ENCODE measurements around the gene PARD3. TPM values are rescaled to one million over a fixed set of nuclear protein-coding genes. Genes with fewer than 3 reads are reported as not detected.

PARD3 gene
- total RNA-seq, 2 experiments from 2014 or later, result 2.2 to 2.8 TPM

GRCh38 chr10:34250722-34251121, 564.4 kb downstream of the PARD3 start:
- Mint-ChIP-seq H3K4me3 (no peak overlapping the region), H3K36me3 (ENCODE audit: low read depth) (no peaks in the 10 kb centered on the region), H3K27ac (no peak overlapping the region), H3K9me3 (ENCODE audit: low read depth) (no peaks in the 10 kb centered on the region), H3K27me3 (no peaks in the 10 kb centered on the region), H3K4me1 (no peaks in the 10 kb centered on the region)
- POLR2A ChIA-PET, result no interaction called here
- no peak for DNase-seq
- no peak for ATAC-seq
- CTCF ChIA-PET, result interaction anchor here (0.7 kb wide), 2 partner anchors 22 to 267 kb away, joined by 3 read pairs; no protein-coding TSS in a partner anchor
- intact Hi-C loops (cut with DNase I, micrococcal nuclease), result no loop called here

- ChIA-PET CTCF (no interaction called here), POLR2A (no interaction called here)
- no peaks in the 10 kb centered on the region for H3K36me3 Mint-ChIP-seq (ENCODE audit: low read depth)
- no peaks in the 10 kb centered on the region for H3K27me3 Mint-ChIP-seq
- DNase-seq, result no peak
- no peak for ATAC-seq
- H3K9me3 Mint-ChIP-seq (ENCODE audit: low read depth), result no peaks in the 10 kb centered on the region
- intact Hi-C loops (cut with DNase I, micrococcal nuclease), result no loop called here
- no peaks in the 10 kb centered on the region for H3K4me1 Mint-ChIP-seq
- H3K27ac Mint-ChIP-seq, result no peak overlapping the region
- no peak overlapping the region for H3K4me3 Mint-ChIP-seq
These were observed 565.5 kb downstream of the PARD3 start for GRCh38 chr10:34249634-34250033.

GRCh38 chr10:34247560-34247959, 567.5 kb downstream of the PARD3 start:
- no peak for ATAC-seq
- Mint-ChIP-seq H3K4me3 (no peak overlapping the region), H3K9me3 (ENCODE audit: low read depth) (no peaks in the 10 kb centered on the region), H3K27me3 (no peaks in the 10 kb centered on the region), H3K4me1 (no peaks in the 10 kb centered on the region), H3K27ac (no peak overlapping the region), H3K36me3 (ENCODE audit: low read depth) (no peaks in the 10 kb centered on the region)
- ChIA-PET CTCF (interaction anchor here (0.5 kb wide), 1 partner anchor 103 kb away, joined by 3 read pairs; no protein-coding TSS in a partner anchor), POLR2A (no interaction called here)
- intact Hi-C loops (cut with DNase I, micrococcal nuclease), result no loop called here
- DNase-seq, result no peak

GRCh38 chr10:34244756-34245484, 570.2 kb downstream of the PARD3 start:
- H3K4me3 Mint-ChIP-seq, result no peak overlapping the region
- no peaks in the 10 kb centered on the region for H3K27me3 Mint-ChIP-seq
- DNase-seq, result no peak
- H3K36me3 Mint-ChIP-seq (ENCODE audit: low read depth), result no peaks in the 10 kb centered on the region
- H3K27ac Mint-ChIP-seq, result no peak overlapping the region
- POLR2A ChIA-PET, result no interaction called here
- H3K4me1 Mint-ChIP-seq, result no peaks in the 10 kb centered on the region
- no peaks in the 10 kb centered on the region for H3K9me3 Mint-ChIP-seq (ENCODE audit: low read depth)
- intact Hi-C loops (cut with DNase I, micrococcal nuclease), result no loop called here
- ATAC-seq, result no peak
- CTCF ChIA-PET, result no interaction called here

GRCh38 chr10:34241226-34242000, 573.7 kb downstream of the PARD3 start:
- POLR2A ChIA-PET, result no interaction called here
- H3K36me3 Mint-ChIP-seq (ENCODE audit: low read depth), result no peaks in the 10 kb centered on the region
- CTCF ChIA-PET, result no interaction called here
- H3K4me1 Mint-ChIP-seq, result no peaks in the 10 kb centered on the region
- H3K4me3 Mint-ChIP-seq, result no peak overlapping the region
- no peaks in the 10 kb centered on the region for H3K27me3 Mint-ChIP-seq
- H3K9me3 Mint-ChIP-seq (ENCODE audit: low read depth), result no peaks in the 10 kb centered on the region
- ATAC-seq, result no peak
- DNase-seq, result no peak
- H3K27ac Mint-ChIP-seq, result no peak overlapping the region
- intact Hi-C loops (cut with DNase I, micrococcal nuclease), result no loop called here

GRCh38 chr10:34240039-34240438, 575.1 kb downstream of the PARD3 start:
- Mint-ChIP-seq H3K27me3 (no peaks in the 10 kb centered on the region), H3K4me1 (no peaks in the 10 kb centered on the region), H3K36me3 (ENCODE audit: low read depth) (no peaks in the 10 kb centered on the region), H3K27ac (no peak overlapping the region), H3K4me3 (no peak overlapping the region), H3K9me3 (ENCODE audit: low read depth) (no peaks in the 10 kb centered on the region)
- ATAC-seq (no peak), DNase-seq (no peak)
- POLR2A ChIA-PET, result no interaction called here
- CTCF ChIA-PET, result no interaction called here
- intact Hi-C loops (cut with DNase I, micrococcal nuclease), result no loop called here

- H3K4me1 Mint-ChIP-seq, result no peaks in the 10 kb centered on the region
- DNase-seq (no peak), ATAC-seq (no peak)
- no peak overlapping the region for H3K27ac Mint-ChIP-seq
- CTCF ChIA-PET, result interaction anchor here (0.5 kb wide), 1 partner anchor 178 kb away, joined by 4 read pairs; no protein-coding TSS in a partner anchor
- POLR2A ChIA-PET, result interaction anchor here (0.8 kb wide), 1 partner anchor 18 kb away, joined by 4 read pairs; no protein-coding TSS in a partner anchor
- H3K27me3 Mint-ChIP-seq, result peaks cover 2% of the 10 kb centered on the region
- no peaks in the 10 kb centered on the region for H3K9me3 Mint-ChIP-seq (ENCODE audit: low read depth)
- no peaks in the 10 kb centered on the region for H3K36me3 Mint-ChIP-seq (ENCODE audit: low read depth)
- no peak overlapping the region for H3K4me3 Mint-ChIP-seq
- intact Hi-C loops (cut with DNase I, micrococcal nuclease), result no loop called here
These were observed 577.1 kb downstream of the PARD3 start for GRCh38 chr10:34237898-34238455.

GRCh38 chr10:34236931-34237330, 578.2 kb downstream of the PARD3 start:
- CTCF ChIA-PET, result interaction anchor here (1.0 kb wide), 1 partner anchor 400 kb away, joined by 3 read pairs; no protein-coding TSS in a partner anchor

DNA sequence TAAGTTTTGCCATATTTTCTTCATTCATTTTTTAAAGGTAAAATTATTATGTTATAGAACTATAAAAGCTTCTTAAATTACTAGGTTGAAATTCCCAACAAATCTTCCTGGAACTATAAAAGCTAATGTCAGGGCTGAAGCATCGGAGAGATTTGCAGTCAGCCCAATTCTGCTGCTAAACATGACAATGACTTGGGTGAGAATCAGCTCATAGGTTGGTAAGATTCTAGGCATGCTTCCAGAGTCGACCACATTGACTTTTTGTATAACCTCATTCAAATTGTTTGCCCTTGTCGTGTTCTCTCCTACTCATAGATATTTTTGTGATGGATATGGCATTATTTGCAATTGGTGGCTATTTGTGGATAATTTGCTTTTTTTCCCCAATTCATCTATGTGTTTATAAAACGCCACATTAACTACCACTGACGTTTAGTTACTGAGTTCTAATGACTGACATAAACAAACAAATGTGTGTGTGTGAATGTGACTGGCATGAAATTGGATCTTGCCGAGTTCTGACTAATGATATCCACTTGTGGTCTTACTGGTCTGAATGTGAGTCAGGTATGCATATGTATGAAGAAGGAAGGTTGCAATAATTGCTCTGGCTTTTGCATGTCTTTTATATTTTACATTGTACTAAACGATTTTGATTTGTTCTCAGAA, 579.8 kb downstream of the PARD3 start:
- Mint-ChIP-seq H3K36me3 (ENCODE audit: low read depth) (no peaks in the 10 kb centered on the region), H3K4me3 (no peak overlapping the region), H3K9me3 (ENCODE audit: low read depth) (no peaks in the 10 kb centered on the region), H3K27me3 (peaks cover 2% of the 10 kb centered on the region), H3K27ac (no peak overlapping the region), H3K4me1 (no peaks in the 10 kb centered on the region)
- ChIA-PET CTCF (no interaction called here), POLR2A (no interaction called here)
- no peak for ATAC-seq
- intact Hi-C loops (cut with DNase I, micrococcal nuclease), result no loop called here
- DNase-seq, result no peak

More at GRCh38 chr10:34236931-34237330, 578.2 kb downstream of the PARD3 start:
- no peaks in the 10 kb centered on the region for H3K9me3 Mint-ChIP-seq (ENCODE audit: low read depth)
- no peaks in the 10 kb centered on the region for H3K36me3 Mint-ChIP-seq (ENCODE audit: low read depth)
- H3K4me1 Mint-ChIP-seq, result no peaks in the 10 kb centered on the region
- H3K4me3 Mint-ChIP-seq, result no peak overlapping the region
- intact Hi-C loops (cut with DNase I, micrococcal nuclease), result no loop called here
- H3K27me3 Mint-ChIP-seq, result peaks cover 2% of the 10 kb centered on the region
- POLR2A ChIA-PET, result no interaction called here
- H3K27ac Mint-ChIP-seq, result no peak overlapping the region
- no peak for ATAC-seq
- DNase-seq, result no peak

GRCh38 chr10:34232481-34232880, 582.6 kb downstream of the PARD3 start:
- Mint-ChIP-seq H3K27me3 (peaks cover 2% of the 10 kb centered on the region), H3K36me3 (ENCODE audit: low read depth) (no peaks in the 10 kb centered on the region), H3K9me3 (ENCODE audit: low read depth) (no peaks in the 10 kb centered on the region), H3K4me3 (no peak overlapping the region), H3K27ac (no peak overlapping the region), H3K4me1 (no peaks in the 10 kb centered on the region)
- DNase-seq (no peak), ATAC-seq (no peak)
- ChIA-PET POLR2A (interaction anchor here (0.5 kb wide), 1 partner anchor 52 kb away, joined by 4 read pairs; no protein-coding TSS in a partner anchor), CTCF (no interaction called here)
- intact Hi-C loops (cut with DNase I, micrococcal nuclease), result no loop called here

- H3K4me3 Mint-ChIP-seq, result no peak overlapping the region
These were observed 583.5 kb downstream of the PARD3 start for GRCh38 chr10:34231441-34232180.

More at GRCh38 chr10:34231441-34232180, 583.5 kb downstream of the PARD3 start:
- ChIA-PET CTCF (no interaction called here), POLR2A (no interaction called here)
- H3K27me3 Mint-ChIP-seq, result peaks cover 2% of the 10 kb centered on the region
- H3K27ac Mint-ChIP-seq, result no peak overlapping the region
- ATAC-seq, result no peak
- H3K4me1 Mint-ChIP-seq, result no peaks in the 10 kb centered on the region
- no peak for DNase-seq
- no peaks in the 10 kb centered on the region for H3K36me3 Mint-ChIP-seq (ENCODE audit: low read depth)
- H3K9me3 Mint-ChIP-seq (ENCODE audit: low read depth), result no peaks in the 10 kb centered on the region
- intact Hi-C loops (cut with DNase I, micrococcal nuclease), result no loop called here

All from activated CD4-positive, alpha-beta T cell treated with anti-CD3 and anti-CD28 coated beads for 36 hours (primary cell).